ENCODE measurements around the gene KCNN2.

DNA sequence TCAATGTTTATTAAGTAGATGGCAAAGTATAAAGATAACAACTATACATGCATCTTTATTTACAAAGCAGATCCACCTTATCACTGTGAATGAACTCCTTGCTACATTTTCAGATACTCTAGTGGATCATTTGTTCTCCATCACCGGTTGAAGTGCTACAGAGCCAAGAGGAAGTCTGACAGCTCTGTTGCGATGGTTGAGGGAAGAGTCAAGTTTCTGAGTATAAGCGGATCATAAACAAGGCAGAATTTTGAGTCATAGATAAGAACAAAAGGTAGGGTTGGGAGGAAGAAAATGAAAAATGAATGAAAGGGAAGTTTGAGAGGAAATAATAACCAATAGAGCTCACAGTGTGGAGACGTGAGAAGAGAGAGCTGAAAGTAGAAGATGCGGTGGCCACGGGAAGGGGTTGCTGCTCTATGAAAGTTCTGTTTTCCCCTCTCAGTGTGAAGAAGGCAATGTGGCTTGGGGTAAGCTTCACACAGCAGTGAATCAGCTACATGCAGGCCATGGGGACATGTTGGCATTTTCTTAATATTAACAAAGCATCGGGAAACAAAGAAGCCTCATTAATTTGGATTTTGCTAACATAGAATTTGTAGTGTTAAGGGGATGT lies 30.8 kb upstream of the KCNN2 start:
- TF ChIP-seq POLR2A (IDR thresholded peaks at IDR 0.05; ENCODE audit: borderline replicate concordance, extremely low read depth, insufficient read depth, insufficient read length) (no peak), RAD21 (IDR thresholded peaks at IDR 0.05; ENCODE audit: low read depth) (no peak)
- TF ChIP-seq, protein P1, sequence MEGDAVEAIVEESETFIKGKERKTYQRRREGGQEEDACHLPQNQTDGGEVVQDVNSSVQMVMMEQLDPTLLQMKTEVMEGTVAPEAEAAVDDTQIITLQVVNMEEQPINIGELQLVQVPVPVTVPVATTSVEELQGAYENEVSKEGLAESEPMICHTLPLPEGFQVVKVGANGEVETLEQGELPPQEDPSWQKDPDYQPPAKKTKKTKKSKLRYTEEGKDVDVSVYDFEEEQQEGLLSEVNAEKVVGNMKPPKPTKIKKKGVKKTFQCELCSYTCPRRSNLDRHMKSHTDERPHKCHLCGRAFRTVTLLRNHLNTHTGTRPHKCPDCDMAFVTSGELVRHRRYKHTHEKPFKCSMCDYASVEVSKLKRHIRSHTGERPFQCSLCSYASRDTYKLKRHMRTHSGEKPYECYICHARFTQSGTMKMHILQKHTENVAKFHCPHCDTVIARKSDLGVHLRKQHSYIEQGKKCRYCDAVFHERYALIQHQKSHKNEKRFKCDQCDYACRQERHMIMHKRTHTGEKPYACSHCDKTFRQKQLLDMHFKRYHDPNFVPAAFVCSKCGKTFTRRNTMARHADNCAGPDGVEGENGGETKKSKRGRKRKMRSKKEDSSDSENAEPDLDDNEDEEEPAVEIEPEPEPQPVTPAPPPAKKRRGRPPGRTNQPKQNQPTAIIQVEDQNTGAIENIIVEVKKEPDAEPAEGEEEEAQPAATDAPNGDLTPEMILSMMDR (IDR thresholded peaks at IDR 0.05 in 2 of 3, conservative IDR thresholded peaks at IDR 0.05 in 1 of 3; ENCODE audit: borderline replicate concordance in 1 of 3, insufficient read depth in 1 of 3, low read depth in 2 of 3, low read length in 2 of 3), result no peak
